HG03095 (cell line): ENCODE data around the gene TVP23C.

ENCODE experiments used
- ATAC-seq: cut with Tn5 transposase; IDR thresholded peaks from one replicate; pipeline ENCODE4 v1.9.1; 2021; ENCODE audit warnings: moderate library complexity; ENCODE audit not compliant: unreplicated experiment

TVP23C gene

GRCh38 chr17:15466131-15466530, 97.2 kb downstream of the TVP23C start:
- ATAC-seq, result no peak

- ATAC-seq, result no peak
Observed at GRCh38 chr17:15465045-15465701, 98.1 kb downstream of the TVP23C start.

DNA sequence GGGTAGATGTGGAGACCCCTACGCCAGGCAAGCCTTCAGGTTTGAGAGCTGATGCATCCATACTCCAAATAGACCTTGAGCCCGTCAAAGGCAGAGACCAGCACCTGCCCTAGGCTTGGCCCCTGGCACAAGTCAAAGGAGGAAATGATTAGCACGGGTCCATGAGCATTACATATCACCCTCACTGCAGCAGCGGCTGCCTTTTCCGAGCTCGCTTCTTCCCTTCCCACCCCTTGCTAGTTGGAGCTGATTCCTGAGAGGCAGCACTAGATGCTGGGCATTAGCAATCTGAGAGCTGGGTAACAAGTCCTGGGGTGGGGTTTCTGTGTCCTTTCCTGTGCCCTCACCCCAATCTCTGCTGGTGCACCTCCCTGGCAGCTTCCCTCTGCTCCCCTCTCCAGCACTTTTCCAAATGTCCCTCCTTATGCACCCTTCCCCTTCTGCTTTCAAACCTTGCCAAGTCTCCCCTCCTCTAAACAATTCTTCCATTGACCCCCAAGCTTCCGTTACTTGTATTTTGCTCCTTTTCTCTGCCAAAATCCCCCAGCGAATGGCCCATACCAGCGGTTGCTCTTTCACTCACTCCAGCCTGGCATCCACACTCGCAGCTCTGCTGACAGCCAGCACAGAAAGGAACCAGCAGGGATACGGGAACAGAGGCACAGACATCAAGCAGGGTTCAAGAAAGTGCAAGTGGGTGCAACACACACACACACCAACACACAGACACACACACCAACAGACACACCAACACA, 98.9 kb downstream of the TVP23C start:
- no peak for ATAC-seq

DNA sequence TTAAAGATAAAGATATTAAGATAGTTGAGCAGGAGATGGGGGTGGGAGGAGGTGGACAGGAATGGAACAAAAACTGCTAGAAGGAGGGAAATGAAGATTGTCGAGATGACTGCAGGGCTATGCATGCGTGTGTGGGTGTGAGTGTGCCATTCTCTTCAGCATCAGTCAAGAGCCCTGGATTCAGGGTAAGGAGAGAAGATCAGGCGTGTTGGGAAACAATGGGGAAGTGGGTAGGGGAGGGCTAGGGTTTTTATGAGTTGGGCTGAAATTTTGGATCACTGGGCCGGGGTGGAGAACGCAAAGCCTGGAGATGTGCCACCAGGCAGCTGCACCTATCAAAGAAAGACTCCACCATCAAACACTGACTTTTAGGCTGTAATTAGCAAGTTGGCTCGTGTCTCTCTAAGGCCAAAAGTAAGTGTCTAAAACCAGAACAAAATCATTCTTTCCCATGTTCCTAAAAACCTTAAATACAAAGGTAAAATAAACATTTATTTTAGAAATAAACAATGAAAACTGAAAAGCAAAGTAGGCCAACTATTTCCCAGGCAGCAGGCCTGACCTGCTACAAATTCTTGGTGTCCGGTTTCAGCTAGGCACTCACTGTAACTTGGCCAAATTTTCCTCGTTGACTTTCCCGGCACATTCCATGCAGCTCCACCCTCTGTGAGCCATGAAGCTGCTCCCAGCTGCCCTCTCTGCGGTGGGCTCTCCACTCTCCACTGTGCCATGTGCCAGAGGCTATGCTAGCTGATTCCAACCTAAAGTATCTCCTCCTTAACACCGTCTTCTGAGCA, 100.1 kb downstream of the TVP23C start:
- no peak for ATAC-seq

GRCh38 chr17:15457723-15458094, 105.6 kb downstream of the TVP23C start:
- ATAC-seq, result no peak

DNA sequence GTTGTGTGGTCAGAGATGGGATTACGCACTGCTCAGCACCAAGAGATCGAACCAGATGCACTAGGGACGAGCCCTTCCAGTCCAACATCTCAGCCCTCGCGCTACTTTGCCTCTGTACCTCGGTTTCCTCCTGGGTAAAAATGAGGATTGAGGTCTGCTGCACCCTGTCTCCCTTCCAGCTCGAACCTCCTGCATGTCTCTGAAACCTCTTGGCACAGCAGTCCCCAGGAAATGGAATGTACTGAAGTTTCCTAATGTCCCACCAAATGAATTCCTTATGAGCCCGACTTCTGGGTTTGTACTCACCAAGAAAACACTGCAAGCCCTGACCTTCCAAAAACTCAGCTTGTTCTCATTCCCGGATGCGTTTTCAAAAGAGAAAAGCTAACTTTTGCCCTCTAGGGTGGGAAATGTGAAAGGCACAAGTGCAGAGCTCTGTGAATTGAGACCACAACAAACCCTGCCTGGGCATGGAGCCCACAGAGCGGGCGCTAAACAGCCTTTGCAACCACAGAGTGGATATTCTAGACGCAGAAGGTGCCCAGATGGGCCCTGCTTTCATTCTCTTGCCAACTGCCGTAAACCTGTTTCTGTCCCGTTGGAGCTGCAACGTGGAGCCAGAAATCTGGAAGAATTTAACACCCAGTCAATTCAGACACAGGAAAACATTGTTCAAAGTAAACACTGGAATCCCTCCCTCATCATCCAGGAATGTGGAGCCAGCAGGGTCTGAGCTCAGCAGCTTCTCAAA, 106.1 kb downstream of the TVP23C start:
- no peak for ATAC-seq

DNA sequence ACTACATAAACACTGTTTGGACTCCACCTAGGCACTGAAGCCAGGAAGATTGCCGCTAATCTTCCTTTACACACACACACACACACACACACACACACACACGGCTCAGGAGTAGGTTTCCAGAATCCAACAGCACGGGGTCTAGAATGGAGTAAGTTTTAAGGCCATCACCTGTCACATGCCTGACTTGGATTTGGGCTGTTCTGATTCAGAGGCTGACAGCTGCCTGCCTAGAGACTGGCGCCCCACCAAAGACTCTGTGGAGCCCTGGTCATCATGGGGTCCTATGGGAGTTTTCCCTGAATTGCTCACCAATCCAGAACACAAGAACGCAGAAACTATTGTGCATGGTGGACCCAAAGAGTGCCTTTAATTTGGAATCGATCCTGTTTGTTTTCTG, 106.8 kb downstream of the TVP23C start:
- no peak for ATAC-seq

GRCh38 chr17:15454346-15454745, 108.9 kb downstream of the TVP23C start:
- no peak for ATAC-seq

GRCh38 chr17:15453782-15454181, 109.5 kb downstream of the TVP23C start:
- no peak for ATAC-seq

DNA sequence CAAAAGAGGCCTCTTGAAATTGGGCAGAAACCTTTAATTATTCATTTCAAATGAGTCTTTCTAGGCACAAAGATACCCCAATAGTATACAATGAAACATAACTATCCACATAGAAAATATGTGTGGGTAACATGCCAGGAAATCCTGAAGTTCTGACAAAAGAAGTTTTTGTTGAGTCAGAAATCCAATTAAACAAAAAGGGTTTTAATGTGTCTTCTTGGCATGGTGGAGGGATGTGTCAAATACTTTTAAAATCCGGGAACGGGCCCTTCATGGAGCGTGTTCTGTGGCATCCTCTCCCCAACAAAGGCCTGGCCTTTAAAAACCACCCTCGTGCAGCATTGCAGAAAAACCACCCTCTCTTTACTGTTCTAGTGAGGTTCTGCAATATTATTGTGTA, 110.0 kb downstream of the TVP23C start:
- ATAC-seq, result no peak

GRCh38 chr17:15452746-15453145, 110.5 kb downstream of the TVP23C start:
- ATAC-seq, result no peak
